Ascending aorta (tissue), 2 donors: Measurements from ENCODE around the gene GGCX. TPM values are rescaled to one million over a fixed set of nuclear protein-coding genes. Genes with fewer than 3 reads are reported as not detected.

Source experiments
- DNase-seq, 2 donors: peaks; one replicate each; pipeline ENCODE4 v3.0.0-alpha.2; 2019; ENCODE audit warnings: low spot score in 2 of 2
- H3K27ac ChIP-seq, 2 donors: fragments of 200-600 bp; sonication (generic); one replicate each; pipeline ENCODE4 v1.5.1; 2016 to 2017; ENCODE audit warnings: mild to moderate bottlenecking in 1 of 2
- H3K27me3 ChIP-seq: fragments of 200-600 bp; sonication (generic); one replicate; pipeline ENCODE4 v1.5.1; 2017
- H3K36me3 ChIP-seq, 2 donors: fragments of 200-600 bp; sonication (generic); one replicate each; pipeline ENCODE4 v1.5.1; 2016
- H3K4me1 ChIP-seq, 2 donors: fragments of 200-600 bp; sonication (generic); one replicate each; pipeline ENCODE4 v1.5.1; 2016 to 2017; ENCODE audit warnings: mild to moderate bottlenecking in 1 of 2
- H3K4me3 ChIP-seq, 2 donors: fragments of 200-600 bp; sonication (generic); one replicate each; pipeline ENCODE4 v1.5.1; 2016 to 2017; ENCODE audit warnings: mild to moderate bottlenecking in 1 of 2
- H3K9me3 ChIP-seq, 2 donors: fragments of 200-600 bp; sonication (generic); one replicate each; pipeline ENCODE4 v1.5.1; 2016
- CTCF ChIP-seq, 3 experiments: fragments of 200-600 bp in 2 of 3; fragments of 450-650 bp in 1 of 3; sonication (generic) in 2 of 3; IDR thresholded peaks; one replicate each; pipeline ENCODE4 v1.5.1; 2016 to 2019; ENCODE audit warnings: antibody characterized with exemption in 3 of 3, mild to moderate bottlenecking in 1 of 3, moderate library complexity in 1 of 3
- intact Hi-C: fragments of 100-400 bp; cut with DNase I; formaldehyde crosslinking; loops from one replicate; pipeline ENCODE4 v1.15.1; 2023
- total RNA-seq: library from RNA; depleted of rRNA; stranded (reverse); fragments of >200 nt; gene quantifications from one replicate; pipeline ENCODE4 v1.1.0, GENCODE V29; 2016

The GGCX gene
- total RNA-seq, 1 donor from 2014 or later, result 31.9 TPM

DNA sequence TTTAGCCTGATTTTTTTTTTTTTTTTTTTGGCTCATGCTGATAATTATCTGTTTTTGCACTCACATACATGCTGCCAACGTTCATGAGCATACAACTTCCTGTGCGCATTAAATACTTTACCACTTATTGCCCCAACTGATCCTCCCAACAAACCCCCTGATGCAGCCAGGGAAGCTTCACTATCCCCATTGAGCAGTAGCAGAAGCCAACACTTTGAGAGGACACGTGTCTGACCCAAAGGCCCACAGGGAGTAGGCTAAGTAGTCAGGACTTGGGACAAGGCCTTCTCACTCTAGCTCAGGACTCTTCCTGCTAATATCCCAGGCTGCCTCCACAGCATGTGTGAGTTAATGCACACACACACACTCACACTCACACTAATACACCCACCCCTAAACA, 58.6 kb downstream of the GGCX start:
- Histone ChIP-seq H3K9me3 (no peaks in the 10 kb centered on the region), H3K4me1 (peaks cover 0 to 17% of the 10 kb centered on the region in 2 donors), H3K4me3 (no peak overlapping the region), H3K27ac (no peak overlapping the region), H3K27me3 (no peaks in the 10 kb centered on the region), H3K36me3 (no peaks in the 10 kb centered on the region)
- intact Hi-C loops, result no loop called here
- no peak for TF ChIP-seq CTCF (IDR thresholded peaks at IDR 0.05)
- no peak for DNase-seq

- H3K27ac ChIP-seq, result no peak overlapping the region
- intact Hi-C loops, result no loop called here
- no peaks in the 10 kb centered on the region for H3K27me3 ChIP-seq
- TF ChIP-seq CTCF (IDR thresholded peaks at IDR 0.05), result no peak
- peaks cover 0 to 17% of the 10 kb centered on the region in 2 donors for H3K4me1 ChIP-seq
- H3K9me3 ChIP-seq, result no peaks in the 10 kb centered on the region
- H3K36me3 ChIP-seq, result no peaks in the 10 kb centered on the region
- no peak for DNase-seq
- H3K4me3 ChIP-seq, result no peak overlapping the region
Measured at GRCh38 chr2:85501248-85501647, 60.0 kb downstream of the GGCX start.

GRCh38 chr2:85497944-85498630, 63.2 kb downstream of the GGCX start:
- H3K4me1 ChIP-seq, result peaks cover 0 to 8% of the 10 kb centered on the region in 2 donors
- no peak for TF ChIP-seq CTCF (IDR thresholded peaks at IDR 0.05)
- no peak overlapping the region for H3K4me3 ChIP-seq
- no peaks in the 10 kb centered on the region for H3K36me3 ChIP-seq
- no peak for DNase-seq
- no peaks in the 10 kb centered on the region for H3K9me3 ChIP-seq
- H3K27ac ChIP-seq, result no peak overlapping the region
- intact Hi-C loops, result no loop called here
- no peaks in the 10 kb centered on the region for H3K27me3 ChIP-seq

DNA sequence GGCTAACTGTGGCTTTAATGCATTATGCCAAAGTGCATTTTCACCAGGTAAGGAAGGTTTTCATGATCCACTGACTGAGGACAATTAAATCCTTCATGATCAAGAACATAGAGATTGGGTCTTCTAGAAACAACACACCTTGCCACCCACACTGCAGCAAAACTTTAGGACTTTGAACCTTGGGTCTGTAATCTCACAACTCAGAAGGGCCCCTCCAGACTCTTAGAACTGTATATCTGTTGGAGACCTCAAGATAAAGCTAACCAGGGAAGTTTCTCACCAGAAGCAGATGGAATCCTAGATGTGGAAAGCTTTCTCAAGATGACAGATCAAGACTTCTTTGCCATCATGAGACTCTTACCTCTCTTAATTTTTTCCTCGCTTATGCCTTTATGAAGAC, 64.9 kb downstream of the GGCX start:
- intact Hi-C loops, result no loop called here

More for the DNA sequence above, 64.9 kb downstream of the GGCX start:
- H3K36me3 ChIP-seq, result no peaks in the 10 kb centered on the region
- H3K27ac ChIP-seq, result no peak overlapping the region
- no peaks in the 10 kb centered on the region for H3K9me3 ChIP-seq
- H3K27me3 ChIP-seq, result no peaks in the 10 kb centered on the region
- no peak for DNase-seq
- H3K4me1 ChIP-seq, result peaks cover 0 to 8% of the 10 kb centered on the region in 2 donors
- no peak for TF ChIP-seq CTCF (IDR thresholded peaks at IDR 0.05)
- no peak overlapping the region for H3K4me3 ChIP-seq

Other genes with a start within 250 kb of the GGCX start
- gene TGOLN2, start 233.5 kb downstream of the GGCX start, total RNA-seq, result 111 TPM
- gene RETSAT, start 207.0 kb downstream of the GGCX start, total RNA-seq, result 20.6 TPM
- gene ELMOD3, start 206.7 kb downstream of the GGCX start, total RNA-seq, result 7.1 TPM
- gene CAPG, start 151.1 kb downstream of the GGCX start, total RNA-seq, result 179 TPM
- not detected for gene SH2D6, start 142.8 kb downstream of the GGCX start, total RNA-seq
- gene MAT2A, start 22.3 kb downstream of the GGCX start, total RNA-seq, result 91.7 TPM
- gene VAMP8, start 16.1 kb upstream of the GGCX start, total RNA-seq, result 10.0 TPM
- 114 TPM for gene VAMP5, start 22.9 kb upstream of the GGCX start, total RNA-seq
- 157 TPM for gene RNF181, start 34.3 kb upstream of the GGCX start, total RNA-seq
- gene TMEM150A, start 41.2 kb upstream of the GGCX start, total RNA-seq, result 26.7 TPM
- gene C2orf68, start 50.6 kb upstream of the GGCX start, total RNA-seq, result 1.6 TPM
- 81.1 TPM for gene USP39, start 54.7 kb upstream of the GGCX start, total RNA-seq
- not detected for gene SFTPB, start 106.7 kb upstream of the GGCX start, total RNA-seq
- gene GNLY, start 132.9 kb upstream of the GGCX start, total RNA-seq, result not detected
- 239 TPM for gene ATOH8, start 192.5 kb upstream of the GGCX start, total RNA-seq